HG03565 (cell line): ENCODE results near the gene ODAD3.
"Not testable (repeated sequence)": the region's sequence is repeated elsewhere in the genome, so short reads cannot be mapped to it uniquely, and the experiment has no call there.

Source experiments
- ATAC-seq: cut with Tn5 transposase; IDR thresholded peaks from one replicate; pipeline ENCODE4 v1.9.1; 2021; ENCODE audit warnings: mild to moderate bottlenecking, moderate library complexity; ENCODE audit not compliant: unreplicated experiment

Gene ODAD3

GRCh38 chr19:11408591-11408990, 26.3 kb downstream of the ODAD3 start:
- ATAC-seq: no peak

GRCh38 chr19:11406703-11407236, 28.2 kb downstream of the ODAD3 start:
- not testable (repeated sequence) for ATAC-seq

GRCh38 chr19:11405846-11406643, 28.9 kb downstream of the ODAD3 start:
- no peak for ATAC-seq

- no peak for ATAC-seq
Observed at GRCh38 chr19:11404588-11405222, 30.2 kb downstream of the ODAD3 start.

- no peak for ATAC-seq
Observed at GRCh38 chr19:11401808-11402543, 32.9 kb downstream of the ODAD3 start.

- no peak for ATAC-seq
Observed at GRCh38 chr19:11400798-11401197, 34.1 kb downstream of the ODAD3 start.

GRCh38 chr19:11399667-11400066, 35.3 kb downstream of the ODAD3 start:
- no peak for ATAC-seq

GRCh38 chr19:11397089-11397610, 37.8 kb downstream of the ODAD3 start:
- ATAC-seq: no peak

GRCh38 chr19:11390933-11391680, 43.8 kb downstream of the ODAD3 start:
- no peak for ATAC-seq

GRCh38 chr19:11390359-11390758, 44.6 kb downstream of the ODAD3 start:
- ATAC-seq: no peak

GRCh38 chr19:11387162-11388034, 47.5 kb downstream of the ODAD3 start:
- ATAC-seq: no peak

GRCh38 chr19:11384778-11385129, 50.2 kb downstream of the ODAD3 start:
- ATAC-seq: no peak

- no peak for ATAC-seq
Observed at GRCh38 chr19:11383706-11384048, 51.2 kb downstream of the ODAD3 start.

- ATAC-seq: no peak
Observed at GRCh38 chr19:11382898-11383705, 51.8 kb downstream of the ODAD3 start.

GRCh38 chr19:11380653-11381537, 54.0 kb downstream of the ODAD3 start:
- ATAC-seq: peak; percentile 62

GRCh38 chr19:11379857-11380350, 55.0 kb downstream of the ODAD3 start:
- no peak for ATAC-seq

- ATAC-seq: not testable (repeated sequence)
Observed at GRCh38 chr19:11379269-11379845, 55.6 kb downstream of the ODAD3 start.
